CD4-positive, alpha-beta T cell treated with Interleukin-4 for 4 hours (primary cell): ENCODE results near the gene MCRIP1.
"Not testable (repeated sequence)": the region's sequence is repeated elsewhere in the genome, so short reads cannot be mapped to it uniquely, and the experiment has no call there.

ENCODE experiments used
- DNase-seq: peaks from one replicate; pipeline ENCODE4 v3.0.0-alpha.2; 2020

MCRIP1 gene

GRCh38 chr17:81840826-81841778, 8.0 kb upstream of the MCRIP1 start:
- no peak for DNase-seq

- DNase-seq, result not testable (repeated sequence)
Observed at GRCh38 chr17:81840059-81840458, 7.0 kb upstream of the MCRIP1 start.

GRCh38 chr17:81839301-81839700, 6.2 kb upstream of the MCRIP1 start:
- no peak for DNase-seq

GRCh38 chr17:81838753-81839255, 5.7 kb upstream of the MCRIP1 start:
- no peak for DNase-seq

GRCh38 chr17:81837641-81838040, 4.5 kb upstream of the MCRIP1 start:
- DNase-seq, result no peak

- no peak for DNase-seq
Observed at GRCh38 chr17:81834831-81835267, 1.8 kb upstream of the MCRIP1 start, which contains the start of gene PPP1R27. PPP1R27 (minus strand) TSS chr17:81835050; CDS start chr17:81834953, 97 bp downstream.

GRCh38 chr17:81833921-81834830, 1.1 kb upstream of the MCRIP1 start:
- no peak for DNase-seq

GRCh38 chr17:81832608-81833159, 407 bp downstream of the MCRIP1 start:
- DNase-seq, result no peak

GRCh38 chr17:81831957-81832607, 1.0 kb downstream of the MCRIP1 start:
- peak; percentile 27 for DNase-seq

- no peak for DNase-seq
Observed at GRCh38 chr17:81831563-81831956, 1.5 kb downstream of the MCRIP1 start.

GRCh38 chr17:81829858-81830257, 3.2 kb downstream of the MCRIP1 start:
- no peak for DNase-seq

GRCh38 chr17:81828656-81829055, 4.4 kb downstream of the MCRIP1 start:
- DNase-seq, result no peak

- DNase-seq, result no peak
Observed at GRCh38 chr17:81825841-81826466, 7.1 kb downstream of the MCRIP1 start.

- no peak for DNase-seq
Observed at GRCh38 chr17:81824595-81824994, 8.5 kb downstream of the MCRIP1 start.

- DNase-seq, result no peak
Observed at GRCh38 chr17:81823820-81824550, 9.1 kb downstream of the MCRIP1 start.

- DNase-seq, result no peak
Observed at GRCh38 chr17:81822996-81823819, 9.9 kb downstream of the MCRIP1 start.

GRCh38 chr17:81822312-81822637, 10.8 kb downstream of the MCRIP1 start:
- no peak for DNase-seq

GRCh38 chr17:81821603-81822311, 11.3 kb downstream of the MCRIP1 start:
- DNase-seq, result no peak

- DNase-seq, result no peak
Observed at GRCh38 chr17:81821147-81821546, 11.9 kb downstream of the MCRIP1 start.

GRCh38 chr17:81819708-81820107, 13.4 kb downstream of the MCRIP1 start:
- no peak for DNase-seq
